ENCODE measurements around the gene PTPN12. TPM values are rescaled to one million over a fixed set of nuclear protein-coding genes. Genes with fewer than 3 reads are reported as not detected.

PTPN12 gene
- 34.7 and 48.4 TPM in 2 replicates for total RNA-seq

DNA sequence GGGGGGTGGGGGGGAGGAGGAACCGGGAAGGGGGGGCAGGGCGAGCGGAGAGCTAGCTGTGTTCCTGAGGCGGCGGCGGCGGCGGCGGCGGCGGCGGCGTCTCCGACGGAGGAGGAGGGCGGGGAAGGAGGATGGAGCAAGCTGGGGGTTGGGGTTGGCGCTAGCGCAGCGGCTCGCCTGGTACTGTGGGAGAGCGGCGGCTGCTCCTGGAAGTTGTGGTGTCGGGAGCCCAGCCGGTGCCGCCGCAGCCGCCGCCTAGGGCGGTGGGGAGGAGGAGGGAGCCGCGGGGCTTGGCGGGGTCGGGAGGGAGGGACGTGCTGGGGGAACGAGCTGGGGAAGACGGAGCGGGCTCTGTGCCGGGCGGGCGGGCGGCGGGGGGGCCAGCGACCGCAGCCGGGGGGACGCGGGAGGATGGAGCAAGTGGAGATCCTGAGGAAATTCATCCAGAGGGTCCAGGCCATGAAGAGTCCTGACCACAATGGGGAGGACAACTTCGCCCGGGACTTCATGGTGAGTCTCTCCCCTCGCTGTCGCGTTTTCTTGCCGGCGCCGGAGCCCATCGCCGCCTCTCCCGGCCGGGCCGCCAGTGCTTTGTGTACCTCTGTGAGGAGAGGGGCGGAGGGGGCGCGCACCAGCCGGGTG, at the start of gene PTPN12:
PTPN12 (plus strand) TSS at position 160 of the 642 bp plus-strand sequence; CDS start at position 412, 252 bp downstream.

Other genes starting within 250 kb of the PTPN12 start
- 2.9 and 5.9 TPM in 2 replicates for gene GSAP, start 120.9 kb upstream of the PTPN12 start, total RNA-seq
- gene RSBN1L, start 159.2 kb downstream of the PTPN12 start, total RNA-seq: 9.4 and 12.3 TPM in 2 replicates